ENCODE measurements around the gene KCNQ4.

DNA sequence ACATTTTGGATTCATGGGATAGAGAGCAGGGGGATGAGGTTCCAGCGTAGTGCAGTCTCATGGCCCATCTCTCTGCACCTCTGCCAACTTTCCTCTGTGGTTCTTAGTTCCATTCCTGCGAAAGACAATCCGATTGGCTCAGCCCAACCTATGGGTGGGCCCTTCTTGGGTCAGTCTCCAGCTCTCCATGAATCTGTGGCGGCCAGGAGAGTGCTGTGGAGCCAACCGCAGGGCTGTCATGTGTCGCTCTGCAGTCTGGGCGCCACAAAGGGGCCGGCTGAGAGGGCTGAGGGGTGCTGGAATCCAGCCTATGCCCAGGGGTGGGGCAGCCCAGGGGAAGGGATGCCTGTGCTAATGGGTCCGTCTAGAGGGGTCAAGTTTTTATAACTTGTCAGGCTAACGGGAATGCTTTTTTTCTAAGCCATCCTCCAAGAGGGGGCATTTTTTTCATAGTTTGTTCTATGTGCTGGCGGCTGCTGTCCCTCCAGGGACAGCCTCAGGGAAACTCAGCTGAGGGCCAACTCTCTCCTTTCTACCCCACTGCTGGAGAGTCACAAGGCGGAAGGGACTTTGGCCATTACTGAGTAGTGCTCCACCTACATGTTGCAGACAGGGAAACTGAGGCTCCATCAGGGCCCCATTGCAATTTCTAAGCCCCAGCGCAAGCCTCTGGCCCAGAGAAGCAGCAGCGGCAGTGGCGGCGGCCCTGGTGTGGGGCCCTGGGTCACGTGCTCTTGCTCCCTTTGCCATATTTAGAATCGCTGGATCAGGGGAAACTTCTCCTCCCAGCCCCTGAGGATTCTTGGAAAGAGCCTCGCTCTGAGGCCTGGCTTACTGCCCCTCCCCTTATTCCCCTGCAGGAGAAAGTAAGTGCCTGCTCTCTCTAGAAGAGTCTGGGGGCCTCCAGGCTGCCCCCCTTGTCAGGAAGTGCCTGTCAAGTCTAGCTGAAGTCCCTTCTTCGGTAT lies 23.4 kb downstream of the KCNQ4 start:
- TF ChIP-seq POLR2AphosphoS5 (IDR thresholded peaks at IDR 0.05; ENCODE audit: low read depth) (no peak), EZH2 (IDR thresholded peaks at IDR 0.05; ENCODE audit: low read depth, unreplicated experiment) (no peak), ZNF331 (CRISPR knock-in tag; IDR thresholded peaks at IDR 0.05; ENCODE audit: low read depth) (no peak), CREB1 (CRISPR knock-in tag; IDR thresholded peaks at IDR 0.05; ENCODE audit: low read depth) (no peak), JUNB (IDR thresholded peaks at IDR 0.05; ENCODE audit: unreplicated experiment) (no peak), EZH2phosphoT487 (IDR thresholded peaks at IDR 0.05; ENCODE audit: unreplicated experiment) (no peak), STAT1 (IDR thresholded peaks at IDR 0.05; ENCODE audit: unreplicated experiment) (no peak)
- TF ChIP-seq, protein P1, sequence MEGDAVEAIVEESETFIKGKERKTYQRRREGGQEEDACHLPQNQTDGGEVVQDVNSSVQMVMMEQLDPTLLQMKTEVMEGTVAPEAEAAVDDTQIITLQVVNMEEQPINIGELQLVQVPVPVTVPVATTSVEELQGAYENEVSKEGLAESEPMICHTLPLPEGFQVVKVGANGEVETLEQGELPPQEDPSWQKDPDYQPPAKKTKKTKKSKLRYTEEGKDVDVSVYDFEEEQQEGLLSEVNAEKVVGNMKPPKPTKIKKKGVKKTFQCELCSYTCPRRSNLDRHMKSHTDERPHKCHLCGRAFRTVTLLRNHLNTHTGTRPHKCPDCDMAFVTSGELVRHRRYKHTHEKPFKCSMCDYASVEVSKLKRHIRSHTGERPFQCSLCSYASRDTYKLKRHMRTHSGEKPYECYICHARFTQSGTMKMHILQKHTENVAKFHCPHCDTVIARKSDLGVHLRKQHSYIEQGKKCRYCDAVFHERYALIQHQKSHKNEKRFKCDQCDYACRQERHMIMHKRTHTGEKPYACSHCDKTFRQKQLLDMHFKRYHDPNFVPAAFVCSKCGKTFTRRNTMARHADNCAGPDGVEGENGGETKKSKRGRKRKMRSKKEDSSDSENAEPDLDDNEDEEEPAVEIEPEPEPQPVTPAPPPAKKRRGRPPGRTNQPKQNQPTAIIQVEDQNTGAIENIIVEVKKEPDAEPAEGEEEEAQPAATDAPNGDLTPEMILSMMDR (conservative IDR thresholded peaks at IDR 0.05; ENCODE audit: low read depth in 2 of 2) = no peak
- TF ChIP-seq, protein P2, sequence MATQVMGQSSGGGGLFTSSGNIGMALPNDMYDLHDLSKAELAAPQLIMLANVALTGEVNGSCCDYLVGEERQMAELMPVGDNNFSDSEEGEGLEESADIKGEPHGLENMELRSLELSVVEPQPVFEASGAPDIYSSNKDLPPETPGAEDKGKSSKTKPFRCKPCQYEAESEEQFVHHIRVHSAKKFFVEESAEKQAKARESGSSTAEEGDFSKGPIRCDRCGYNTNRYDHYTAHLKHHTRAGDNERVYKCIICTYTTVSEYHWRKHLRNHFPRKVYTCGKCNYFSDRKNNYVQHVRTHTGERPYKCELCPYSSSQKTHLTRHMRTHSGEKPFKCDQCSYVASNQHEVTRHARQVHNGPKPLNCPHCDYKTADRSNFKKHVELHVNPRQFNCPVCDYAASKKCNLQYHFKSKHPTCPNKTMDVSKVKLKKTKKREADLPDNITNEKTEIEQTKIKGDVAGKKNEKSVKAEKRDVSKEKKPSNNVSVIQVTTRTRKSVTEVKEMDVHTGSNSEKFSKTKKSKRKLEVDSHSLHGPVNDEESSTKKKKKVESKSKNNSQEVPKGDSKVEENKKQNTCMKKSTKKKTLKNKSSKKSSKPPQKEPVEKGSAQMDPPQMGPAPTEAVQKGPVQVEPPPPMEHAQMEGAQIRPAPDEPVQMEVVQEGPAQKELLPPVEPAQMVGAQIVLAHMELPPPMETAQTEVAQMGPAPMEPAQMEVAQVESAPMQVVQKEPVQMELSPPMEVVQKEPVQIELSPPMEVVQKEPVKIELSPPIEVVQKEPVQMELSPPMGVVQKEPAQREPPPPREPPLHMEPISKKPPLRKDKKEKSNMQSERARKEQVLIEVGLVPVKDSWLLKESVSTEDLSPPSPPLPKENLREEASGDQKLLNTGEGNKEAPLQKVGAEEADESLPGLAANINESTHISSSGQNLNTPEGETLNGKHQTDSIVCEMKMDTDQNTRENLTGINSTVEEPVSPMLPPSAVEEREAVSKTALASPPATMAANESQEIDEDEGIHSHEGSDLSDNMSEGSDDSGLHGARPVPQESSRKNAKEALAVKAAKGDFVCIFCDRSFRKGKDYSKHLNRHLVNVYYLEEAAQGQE (IDR thresholded peaks at IDR 0.05; ENCODE audit: unreplicated experiment) = no peak
- TF ChIP-seq, protein P3, sequence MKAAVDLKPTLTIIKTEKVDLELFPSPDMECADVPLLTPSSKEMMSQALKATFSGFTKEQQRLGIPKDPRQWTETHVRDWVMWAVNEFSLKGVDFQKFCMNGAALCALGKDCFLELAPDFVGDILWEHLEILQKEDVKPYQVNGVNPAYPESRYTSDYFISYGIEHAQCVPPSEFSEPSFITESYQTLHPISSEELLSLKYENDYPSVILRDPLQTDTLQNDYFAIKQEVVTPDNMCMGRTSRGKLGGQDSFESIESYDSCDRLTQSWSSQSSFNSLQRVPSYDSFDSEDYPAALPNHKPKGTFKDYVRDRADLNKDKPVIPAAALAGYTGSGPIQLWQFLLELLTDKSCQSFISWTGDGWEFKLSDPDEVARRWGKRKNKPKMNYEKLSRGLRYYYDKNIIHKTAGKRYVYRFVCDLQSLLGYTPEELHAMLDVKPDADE (IDR thresholded peaks at IDR 0.05) = no peak

All from GM23338 (cell line).